Testis (tissue), 3 donors: ENCODE results near the gene TAF6. TPM values are rescaled to one million over a fixed set of nuclear protein-coding genes. Genes with fewer than 3 reads are reported as not detected.

Experiments
- DNase-seq: peaks from one replicate; pipeline ENCODE4 v3.0.0-alpha.2; 2019
- H3K27ac ChIP-seq, 2 donors: fragments of 200-600 bp; sonication (generic); one replicate each; pipeline ENCODE4 v1.5.1; 2019
- H3K27me3 ChIP-seq: fragments of 200-600 bp; sonication (generic); one replicate; pipeline ENCODE4 v1.5.1; 2019
- H3K36me3 ChIP-seq: fragments of 200-600 bp; sonication (generic); one replicate; pipeline ENCODE4 v1.5.1; 2017; ENCODE audit warnings: low read depth; ENCODE audit errors: missing control alignments
- H3K4me1 ChIP-seq: fragments of 200-600 bp; sonication (generic); one replicate; pipeline ENCODE4 v1.5.1; 2019
- H3K4me3 ChIP-seq, 2 donors: fragments of 200-600 bp; sonication (generic); one replicate each; pipeline ENCODE4 v1.5.1; 2017 to 2019
- H3K9me3 ChIP-seq: fragments of 200-600 bp; sonication (generic); one replicate; pipeline ENCODE4 v1.5.1; 2017
- CTCF ChIP-seq, 3 experiments: fragments of 450-650 bp in 2 of 3; fragments of 200-600 bp in 1 of 3; sonication (generic) in 1 of 3; IDR thresholded peaks; one replicate each; pipeline ENCODE4 v1.5.1; 2016 to 2019; ENCODE audit warnings: antibody characterized with exemption in 3 of 3, mild to moderate bottlenecking in 2 of 3, moderate library complexity in 1 of 3
- POLR2A ChIP-seq: fragments of 450-650 bp; IDR thresholded peaks from one replicate; pipeline ENCODE4 v1.6.1; 2017; ENCODE audit warnings: antibody characterized with exemption, mild to moderate bottlenecking, moderate library complexity
- WGBS, 2 donors: methylation state at CpG; one replicate each; pipeline ENCODE4 v1.1.5; 2018; 5-methylcytosine and 5-hydroxymethylcytosine counted together
- intact Hi-C: fragments of 100-400 bp; cut with DNase I; formaldehyde crosslinking; loops from one replicate; pipeline ENCODE4 v1.15.1; 2023; ENCODE audit warnings: low total_unique reads
- polyA plus RNA-seq: library from polyadenylated mRNA; stranded (reverse); fragments of 350-450 nt; fragmentation: Illumina TruSeq; extraction: RNeasy Lipid Tissue Mini Kit (QIAGEN cat#74804); gene quantifications from one replicate; pipeline ENCODE4 v1.2.3, GENCODE V29; 2014; ENCODE audit warnings: low read depth, low replicate concordance; ENCODE audit not compliant: insufficient read depth
- total RNA-seq, 2 donors: library from RNA; depleted of rRNA; stranded (reverse); fragments of >200 nt; gene quantifications; one replicate each; pipeline ENCODE4 v1.2.3, GENCODE V29; 2016

The TAF6 gene
- total and polyA plus RNA-seq, 3 donors from 2014 or later: 95.4 to 108 (median 99.1) TPM

DNA sequence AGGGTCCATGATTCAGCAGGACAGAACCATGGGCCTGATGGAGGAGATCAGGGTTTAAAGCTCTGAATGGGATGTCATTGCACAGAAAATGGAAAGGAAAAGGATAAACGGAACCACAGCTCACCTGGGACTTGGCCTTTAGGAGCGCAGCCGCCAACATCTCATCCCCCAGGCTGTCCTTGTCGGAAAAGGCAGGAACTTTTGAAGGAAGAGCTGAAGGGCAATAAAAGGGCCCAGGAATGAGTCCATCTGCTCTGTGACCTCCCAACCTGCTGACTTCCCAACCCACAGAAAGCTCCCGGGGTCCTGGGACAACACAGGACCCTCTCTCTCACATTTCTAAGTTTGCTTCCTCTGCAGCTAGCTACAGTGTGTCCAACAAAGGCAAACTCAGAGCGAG, 43.7 kb downstream of the TAF6 start:
- WGBS, 2 donors: 94 to 96% methylated on average over 6 of the region's 6 CpGs
- no peak for DNase-seq
- H3K36me3 ChIP-seq: peaks cover 8% of the 10 kb centered on the region

GRCh38 chr7:100074841-100075240, 44.3 kb downstream of the TAF6 start:
- no peak overlapping the region for H3K27ac ChIP-seq
- peaks cover 8% of the 10 kb centered on the region for H3K36me3 ChIP-seq
- WGBS, 2 donors: 93 to 95% methylated on average over 7 of the region's 7 CpGs
- no peak for DNase-seq
- H3K4me3 ChIP-seq: no peak overlapping the region
- H3K27me3 ChIP-seq: no peaks in the 10 kb centered on the region
- no peaks in the 10 kb centered on the region for H3K4me1 ChIP-seq
- no peaks in the 10 kb centered on the region for H3K9me3 ChIP-seq
- intact Hi-C loops: no loop called here
- TF ChIP-seq POLR2A (no peak), CTCF (IDR thresholded peaks at IDR 0.05) (no peak)

More for the DNA sequence above, 43.7 kb downstream of the TAF6 start:
- peaks cover 5% of the 10 kb centered on the region for H3K4me1 ChIP-seq
- no peaks in the 10 kb centered on the region for H3K27me3 ChIP-seq
- intact Hi-C loops: no loop called here
- no peak overlapping the region for H3K4me3 ChIP-seq
- H3K9me3 ChIP-seq: no peaks in the 10 kb centered on the region
- H3K27ac ChIP-seq: no peak overlapping the region
- TF ChIP-seq POLR2A (no peak), CTCF (IDR thresholded peaks at IDR 0.05) (no peak)

- Histone ChIP-seq H3K36me3 (peaks cover 11% of the 10 kb centered on the region), H3K27ac (no peak overlapping the region), H3K4me1 (no peaks in the 10 kb centered on the region), H3K27me3 (no peaks in the 10 kb centered on the region), H3K4me3 (no peak overlapping the region), H3K9me3 (no peaks in the 10 kb centered on the region)
- TF ChIP-seq POLR2A (no peak), CTCF (IDR thresholded peaks at IDR 0.05) (no peak)
- 93 to 95% methylated on average over 10 of the region's 10 CpGs for WGBS, 2 donors
- intact Hi-C loops: no loop called here
- no peak for DNase-seq
Measured at GRCh38 chr7:100072462-100072861, 46.7 kb downstream of the TAF6 start.

- DNase-seq: no peak
- WGBS, 2 donors: 96 to 97% methylated on average over 11 of the region's 11 CpGs
- Histone ChIP-seq H3K27me3 (no peaks in the 10 kb centered on the region), H3K36me3 (peaks cover 11% of the 10 kb centered on the region), H3K4me1 (no peaks in the 10 kb centered on the region), H3K9me3 (no peaks in the 10 kb centered on the region), H3K27ac (no peak overlapping the region), H3K4me3 (no peak overlapping the region)
- TF ChIP-seq POLR2A: no peak
- no peak for TF ChIP-seq CTCF (IDR thresholded peaks at IDR 0.05)
- intact Hi-C loops: no loop called here
Measured at GRCh38 chr7:100071018-100071723, 48.0 kb downstream of the TAF6 start.

DNA sequence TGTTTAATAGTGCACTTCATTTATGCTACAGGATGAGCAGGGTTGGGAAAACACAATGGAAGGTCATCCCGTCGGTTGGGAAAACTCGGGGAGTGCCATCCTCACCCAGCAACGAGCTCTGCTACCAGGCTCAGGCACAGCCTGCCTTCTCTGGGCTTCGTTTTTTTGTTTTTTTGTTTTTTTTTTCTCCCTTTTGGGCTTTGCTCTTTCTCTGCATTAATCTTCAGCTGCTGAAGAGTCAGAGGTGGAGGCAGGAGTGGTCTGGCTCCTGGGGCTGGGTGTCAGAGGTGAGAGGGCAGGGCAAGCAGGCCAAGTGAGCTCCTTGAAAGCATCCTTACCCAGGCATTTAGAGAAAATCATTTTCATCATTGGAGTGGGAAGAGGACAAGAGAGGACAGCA, 49.2 kb downstream of the TAF6 start:
- 94 to 98% methylated on average over 5 of the region's 5 CpGs for WGBS, 2 donors
- no peak for DNase-seq
- H3K4me3 ChIP-seq: no peak overlapping the region
- no peaks in the 10 kb centered on the region for H3K27me3 ChIP-seq
- H3K9me3 ChIP-seq: no peaks in the 10 kb centered on the region
- no peak overlapping the region for H3K27ac ChIP-seq
- intact Hi-C loops: no loop called here
- TF ChIP-seq POLR2A (no peak), CTCF (IDR thresholded peaks at IDR 0.05) (no peak)
- peaks cover 11% of the 10 kb centered on the region for H3K36me3 ChIP-seq
- H3K4me1 ChIP-seq: peaks cover 4% of the 10 kb centered on the region
